Large intestine (tissue), 3 donors: Measurements from ENCODE around the gene JAKMIP1. TPM values are rescaled to one million over a fixed set of nuclear protein-coding genes. Genes with fewer than 3 reads are reported as not detected.

Source experiments
- DNase-seq, 2 donors: peaks; one replicate each; pipeline versions ENCODE4 v3.0.0 to v3.0.0-alpha.2; 2013
- H3K27ac ChIP-seq: one replicate; pipeline ENCODE4 v1.5.1; 2013; ENCODE audit warnings: low read length
- H3K27me3 ChIP-seq: 2 replicates; pipeline ENCODE4 v1.6.1; 2013; ENCODE audit warnings: low read length; ENCODE audit not compliant: control insufficient read depth, insufficient read depth
- H3K36me3 ChIP-seq: 2 replicates; pipeline ENCODE4 v1.6.1; 2013; ENCODE audit warnings: low read length; ENCODE audit not compliant: control insufficient read depth, insufficient read depth
- H3K4me1 ChIP-seq: one replicate; pipeline ENCODE4 v1.6.1; 2013; ENCODE audit warnings: low read length; ENCODE audit not compliant: control insufficient read depth, insufficient read depth
- H3K4me3 ChIP-seq: one replicate; pipeline ENCODE4 v1.5.1; 2013; ENCODE audit warnings: low read length
- H3K9me3 ChIP-seq: one replicate; pipeline ENCODE4 v1.6.1; 2013; ENCODE audit warnings: mild to moderate bottlenecking, low read depth, low read length, moderate library complexity; ENCODE audit not compliant: control insufficient read depth
- WGBS: methylation state at CpG from one replicate; pipeline ENCODE4 v1.1.5; 2013; ENCODE audit warnings: low lambda C conversion rate; ENCODE audit not compliant: insufficient coverage; 5-methylcytosine and 5-hydroxymethylcytosine counted together
- polyA plus RNA-seq: library from polyadenylated mRNA; unstranded; fragments of 120-200 nt; gene quantifications from one replicate; pipeline ENCODE4 v1.2.1, GENCODE V29; 2013

Gene JAKMIP1
- polyA plus RNA-seq, 1 donor = 2.1 TPM

GRCh38 chr4:6110681-6111353 lies 89.5 kb downstream of the JAKMIP1 start:
- no peaks in the 10 kb centered on the region for H3K36me3 ChIP-seq
- H3K27ac ChIP-seq = no peak overlapping the region
- no CpG with 5 or more reads among the region's 8 CpGs for WGBS
- no peaks in the 10 kb centered on the region for H3K9me3 ChIP-seq
- no peaks in the 10 kb centered on the region for H3K4me1 ChIP-seq
- H3K4me3 ChIP-seq = no peak overlapping the region
- H3K27me3 ChIP-seq = peaks cover 3% of the 10 kb centered on the region
- no peak for DNase-seq

GRCh38 chr4:6109842-6110560 lies 90.3 kb downstream of the JAKMIP1 start:
- WGBS = no CpG with 5 or more reads among the region's 13 CpGs
- Histone ChIP-seq H3K27ac (no peak overlapping the region), H3K4me1 (no peaks in the 10 kb centered on the region), H3K36me3 (no peaks in the 10 kb centered on the region), H3K4me3 (no peak overlapping the region), H3K27me3 (peaks cover 9% of the 10 kb centered on the region), H3K9me3 (no peaks in the 10 kb centered on the region)
- DNase-seq = peak in 1 of 2 donors; percentile 5

GRCh38 chr4:6107886-6108285 lies 92.5 kb downstream of the JAKMIP1 start:
- no peak overlapping the region for H3K4me3 ChIP-seq
- DNase-seq = no peak
- no peaks in the 10 kb centered on the region for H3K9me3 ChIP-seq
- peaks cover 15% of the 10 kb centered on the region for H3K27me3 ChIP-seq
- WGBS = 60% methylated on average over 2 of the region's 4 CpGs
- no peaks in the 10 kb centered on the region for H3K4me1 ChIP-seq
- H3K36me3 ChIP-seq = no peaks in the 10 kb centered on the region
- no peak overlapping the region for H3K27ac ChIP-seq

GRCh38 chr4:6107114-6107791 lies 93.1 kb downstream of the JAKMIP1 start:
- H3K4me1 ChIP-seq = no peaks in the 10 kb centered on the region
- H3K4me3 ChIP-seq = no peak overlapping the region
- H3K27me3 ChIP-seq = peaks cover 17% of the 10 kb centered on the region
- H3K9me3 ChIP-seq = no peaks in the 10 kb centered on the region
- no peak overlapping the region for H3K27ac ChIP-seq
- WGBS = no CpG with 5 or more reads among the region's 14 CpGs
- no peaks in the 10 kb centered on the region for H3K36me3 ChIP-seq
- no peak for DNase-seq

- DNase-seq = no peak
- H3K36me3 ChIP-seq = no peaks in the 10 kb centered on the region
- no peak overlapping the region for H3K27ac ChIP-seq
- H3K27me3 ChIP-seq = peaks cover 17% of the 10 kb centered on the region
- no peaks in the 10 kb centered on the region for H3K9me3 ChIP-seq
- WGBS = 100% methylated on average over 1 of the region's 5 CpGs
- no peaks in the 10 kb centered on the region for H3K4me1 ChIP-seq
- no peak overlapping the region for H3K4me3 ChIP-seq
Observed at GRCh38 chr4:6106156-6106555, 94.2 kb downstream of the JAKMIP1 start.

- H3K4me1 ChIP-seq = no peaks in the 10 kb centered on the region
- no peaks in the 10 kb centered on the region for H3K36me3 ChIP-seq
- DNase-seq = no peak
- no peak overlapping the region for H3K27ac ChIP-seq
- H3K9me3 ChIP-seq = no peaks in the 10 kb centered on the region
- H3K4me3 ChIP-seq = no peak overlapping the region
- H3K27me3 ChIP-seq = peaks cover 17% of the 10 kb centered on the region
- no CpG with 5 or more reads among the region's 60 CpGs for WGBS
Observed at GRCh38 chr4:6105311-6105911, 94.9 kb downstream of the JAKMIP1 start.

GRCh38 chr4:6104541-6105130 lies 95.7 kb downstream of the JAKMIP1 start:
- no peak overlapping the region for H3K4me3 ChIP-seq
- H3K4me1 ChIP-seq = no peaks in the 10 kb centered on the region
- no peaks in the 10 kb centered on the region for H3K9me3 ChIP-seq
- H3K27ac ChIP-seq = no peak overlapping the region
- H3K27me3 ChIP-seq = peaks cover 17% of the 10 kb centered on the region
- no peak for DNase-seq
- WGBS = no CpG with 5 or more reads among the region's 7 CpGs
- H3K36me3 ChIP-seq = no peaks in the 10 kb centered on the region

GRCh38 chr4:6097581-6097980 lies 102.8 kb downstream of the JAKMIP1 start:
- no peaks in the 10 kb centered on the region for H3K9me3 ChIP-seq
- no peaks in the 10 kb centered on the region for H3K4me1 ChIP-seq
- no peaks in the 10 kb centered on the region for H3K36me3 ChIP-seq
- WGBS = 80% methylated on average over 1 of the region's 5 CpGs
- H3K27me3 ChIP-seq = peaks cover 2% of the 10 kb centered on the region
- H3K4me3 ChIP-seq = no peak overlapping the region
- no peak overlapping the region for H3K27ac ChIP-seq
- DNase-seq = no peak

- DNase-seq = no peak
- H3K27me3 ChIP-seq = no peaks in the 10 kb centered on the region
- no peak overlapping the region for H3K27ac ChIP-seq
- no peaks in the 10 kb centered on the region for H3K4me1 ChIP-seq
- H3K9me3 ChIP-seq = no peaks in the 10 kb centered on the region
- no peaks in the 10 kb centered on the region for H3K36me3 ChIP-seq
- WGBS = 85% methylated on average over 2 of the region's 6 CpGs
- H3K4me3 ChIP-seq = no peak overlapping the region
Observed at GRCh38 chr4:6095897-6096296, 104.5 kb downstream of the JAKMIP1 start.
